Medulla oblongata (tissue), 1 donor: ENCODE results near the gene KCNQ1.

Source experiments
- DNase-seq: peaks from one replicate; pipeline ENCODE4 v3.0.0-alpha.2; 2015; ENCODE audit errors: extremely low spot score

KCNQ1 gene

GRCh38 chr11:2569731-2570210, 125.0 kb downstream of the KCNQ1 start:
- DNase-seq: no peak

DNA sequence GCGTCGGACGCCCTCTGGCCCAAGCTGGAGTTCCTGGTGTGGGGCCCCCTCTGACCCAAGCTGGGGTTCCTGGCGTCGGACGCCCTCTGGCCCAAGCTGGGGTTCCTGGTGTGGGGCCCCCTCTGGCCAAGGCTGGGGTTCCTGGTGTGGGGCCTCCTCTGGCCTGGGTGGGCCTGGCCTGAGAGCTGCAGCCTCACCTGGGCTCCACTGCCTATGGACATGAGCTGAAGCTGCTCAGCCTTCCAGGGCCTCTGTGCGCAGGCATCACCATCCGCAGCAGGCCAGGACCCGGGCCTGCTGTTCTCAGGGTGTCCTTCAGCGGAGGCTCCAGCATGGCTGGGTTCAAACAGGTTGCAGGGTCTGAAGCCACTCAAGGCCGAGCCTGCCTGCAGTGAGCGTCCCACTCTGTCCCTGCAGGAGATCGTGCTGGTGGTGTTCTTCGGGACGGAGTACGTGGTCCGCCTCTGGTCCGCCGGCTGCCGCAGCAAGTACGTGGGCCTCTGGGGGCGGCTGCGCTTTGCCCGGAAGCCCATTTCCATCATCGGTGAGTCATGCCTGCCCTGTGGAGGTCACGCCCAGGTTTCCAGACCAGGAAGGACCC, 125.5 kb downstream of the KCNQ1 start:
- DNase-seq: no peak

DNA sequence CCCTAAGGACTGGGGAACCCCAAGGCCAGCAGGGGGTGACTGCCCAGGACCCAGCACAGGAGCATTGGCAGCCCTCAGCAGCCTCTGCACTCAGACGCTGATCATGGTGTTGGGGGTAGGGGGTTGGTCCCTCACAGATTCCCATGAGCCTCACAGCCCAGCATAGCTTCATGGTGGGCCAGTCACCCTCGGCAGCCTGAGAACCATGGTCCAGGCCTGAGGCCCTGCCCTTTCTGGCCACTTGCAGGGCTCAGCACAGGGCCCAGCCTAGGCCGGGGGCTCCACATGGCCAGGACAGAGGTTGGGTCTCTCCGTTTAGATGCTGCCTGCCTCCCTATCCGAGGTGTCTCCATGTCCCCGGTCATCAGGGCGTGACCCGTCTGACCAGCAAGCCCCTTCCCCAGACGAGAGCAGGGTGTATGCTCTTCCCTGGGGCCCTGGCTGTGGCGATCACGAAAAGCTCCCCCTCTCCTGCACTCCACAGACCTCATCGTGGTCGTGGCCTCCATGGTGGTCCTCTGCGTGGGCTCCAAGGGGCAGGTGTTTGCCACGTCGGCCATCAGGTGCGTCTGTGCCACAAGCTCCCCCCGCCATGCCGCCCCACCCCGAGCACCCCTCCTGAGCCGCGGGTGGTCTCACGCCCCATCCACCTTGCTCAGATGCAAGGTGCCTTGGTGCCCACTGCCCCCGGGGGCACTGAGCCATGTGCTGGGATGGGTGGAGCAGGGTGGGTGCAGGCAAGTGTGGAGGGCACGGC, 126.2 kb downstream of the KCNQ1 start:
- no peak for DNase-seq

DNA sequence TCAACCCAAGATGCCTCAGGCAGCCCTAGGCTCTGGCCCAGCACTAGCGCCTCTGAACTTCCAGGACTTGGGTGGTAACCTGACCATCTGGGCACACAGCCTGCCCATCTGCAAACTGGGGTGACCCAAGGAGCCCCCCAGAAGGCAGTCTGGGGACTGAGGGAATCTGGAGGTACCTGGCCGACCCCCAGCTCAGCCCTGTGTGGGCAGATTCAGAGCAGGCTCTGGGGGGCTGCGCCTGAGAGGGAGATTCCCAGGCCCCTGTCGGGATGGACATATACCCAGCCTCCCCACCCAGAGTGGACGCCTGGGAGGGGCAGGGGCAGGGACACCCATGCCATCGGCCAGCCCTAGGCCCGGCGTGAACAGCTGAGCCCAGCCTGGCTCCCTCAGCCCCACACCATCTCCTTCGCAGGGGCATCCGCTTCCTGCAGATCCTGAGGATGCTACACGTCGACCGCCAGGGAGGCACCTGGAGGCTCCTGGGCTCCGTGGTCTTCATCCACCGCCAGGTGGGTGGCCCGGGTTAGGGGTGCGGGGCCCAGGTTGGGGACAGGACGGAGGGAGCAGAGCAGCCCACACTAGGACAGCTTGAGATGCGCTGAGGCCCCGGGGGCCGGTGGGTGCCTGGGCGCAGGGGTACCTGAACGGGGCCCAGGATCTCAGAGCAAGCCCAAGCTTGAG, 126.9 kb downstream of the KCNQ1 start:
- DNase-seq: no peak

- no peak for DNase-seq
Observed at GRCh38 chr11:2572491-2573239, 127.9 kb downstream of the KCNQ1 start.

GRCh38 chr11:2573240-2574042, 128.6 kb downstream of the KCNQ1 start:
- no peak for DNase-seq

DNA sequence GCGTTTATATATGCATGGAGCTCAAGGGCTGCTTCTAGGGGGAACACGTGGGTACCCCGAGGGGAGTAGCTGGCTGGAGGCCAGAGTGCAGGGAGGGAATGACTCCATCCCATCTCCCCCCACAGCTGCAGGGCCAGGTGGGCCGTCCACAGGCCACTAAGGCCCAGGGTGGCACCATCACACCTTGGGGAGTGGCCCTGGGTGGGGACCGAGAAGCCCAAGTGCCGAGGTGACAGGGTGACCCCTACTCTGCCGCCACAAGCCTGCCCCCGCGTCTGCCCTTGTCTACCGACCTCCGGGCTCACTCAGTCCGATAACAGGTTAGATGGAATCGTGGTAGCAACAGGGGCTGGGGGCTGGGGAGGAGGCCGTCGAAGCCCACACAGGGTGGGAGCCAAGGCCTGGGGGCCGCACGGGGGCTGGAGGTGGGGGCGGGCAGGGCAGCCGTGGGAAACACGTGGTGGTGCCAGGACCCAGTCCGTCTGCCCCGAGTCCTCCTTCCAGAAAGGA, 129.3 kb downstream of the KCNQ1 start:
- DNase-seq: no peak

DNA sequence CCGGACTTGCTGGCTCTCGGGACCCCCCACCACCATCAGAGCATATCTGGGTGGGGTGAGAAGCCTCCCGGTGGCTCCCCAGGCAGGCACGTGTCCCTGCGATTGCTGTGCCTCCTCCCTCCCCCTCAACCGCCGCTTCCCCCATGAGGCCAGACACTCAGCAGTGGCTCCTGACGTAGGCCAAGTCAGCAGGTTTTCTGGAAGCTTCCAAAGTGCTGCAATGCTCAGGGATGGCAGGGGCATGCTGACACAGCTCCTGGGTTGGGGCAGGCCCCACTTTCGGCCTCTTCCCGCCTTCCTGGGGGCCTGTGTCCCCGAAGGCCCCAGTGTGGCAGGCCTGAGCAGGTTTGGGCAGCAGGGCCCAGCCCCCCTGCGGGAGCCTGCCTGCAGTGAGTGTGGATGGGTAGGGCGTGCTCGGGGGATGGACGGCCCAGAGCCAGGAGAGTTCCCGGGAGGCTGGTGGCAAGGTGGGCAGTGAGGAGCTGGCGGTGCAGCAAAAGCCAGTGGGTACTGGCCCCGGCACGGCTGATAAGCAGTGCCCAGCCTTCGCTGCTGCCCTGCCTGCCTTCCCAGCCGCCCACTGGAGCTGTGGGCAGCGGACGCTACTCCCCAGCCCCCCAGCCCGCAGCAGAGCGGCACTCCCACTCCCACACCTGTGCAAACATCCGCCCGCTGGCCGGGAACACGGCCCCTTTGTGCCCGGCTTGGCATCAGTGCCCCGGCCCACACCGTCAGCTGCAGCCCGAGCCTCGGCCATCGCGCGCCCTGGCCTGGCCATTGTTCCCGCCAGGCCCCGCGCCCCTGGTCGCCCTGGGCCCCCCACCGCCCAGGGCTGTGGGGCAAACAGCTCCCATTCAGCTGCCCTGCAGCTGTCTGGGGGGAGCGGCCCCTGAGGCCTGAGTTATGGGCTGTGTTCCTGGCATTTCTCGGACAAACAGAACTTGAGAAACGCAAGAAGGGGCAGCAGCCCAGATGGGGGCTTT, 130.0 kb downstream of the KCNQ1 start:
- DNase-seq: peak; percentile 46

GRCh38 chr11:2575591-2576051, 130.8 kb downstream of the KCNQ1 start:
- DNase-seq: no peak

- DNase-seq: no peak
Observed at GRCh38 chr11:2576111-2576510, 131.3 kb downstream of the KCNQ1 start.

DNA sequence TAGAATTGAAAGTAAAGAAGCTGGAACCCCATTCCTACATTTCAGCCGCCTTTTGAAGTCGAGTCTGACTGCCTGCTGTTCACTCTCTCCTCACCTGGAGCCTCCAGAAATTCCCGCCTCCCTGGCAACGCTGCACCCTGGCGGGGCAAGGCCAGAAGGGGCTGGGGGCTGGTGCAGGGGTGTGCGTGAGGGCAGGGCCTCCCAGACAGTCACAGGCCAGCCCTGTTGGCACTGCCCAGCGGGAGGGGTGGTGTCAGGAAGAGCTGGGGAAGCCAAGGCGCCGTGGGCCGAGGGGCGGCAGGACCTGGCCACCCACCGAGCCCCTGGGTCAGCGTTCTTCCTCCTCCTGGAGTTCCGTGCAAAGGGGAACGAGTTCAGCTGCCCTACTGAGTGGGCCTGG, 131.7 kb downstream of the KCNQ1 start:
- DNase-seq: no peak

GRCh38 chr11:2577031-2577990, 132.5 kb downstream of the KCNQ1 start:
- DNase-seq: no peak

DNA sequence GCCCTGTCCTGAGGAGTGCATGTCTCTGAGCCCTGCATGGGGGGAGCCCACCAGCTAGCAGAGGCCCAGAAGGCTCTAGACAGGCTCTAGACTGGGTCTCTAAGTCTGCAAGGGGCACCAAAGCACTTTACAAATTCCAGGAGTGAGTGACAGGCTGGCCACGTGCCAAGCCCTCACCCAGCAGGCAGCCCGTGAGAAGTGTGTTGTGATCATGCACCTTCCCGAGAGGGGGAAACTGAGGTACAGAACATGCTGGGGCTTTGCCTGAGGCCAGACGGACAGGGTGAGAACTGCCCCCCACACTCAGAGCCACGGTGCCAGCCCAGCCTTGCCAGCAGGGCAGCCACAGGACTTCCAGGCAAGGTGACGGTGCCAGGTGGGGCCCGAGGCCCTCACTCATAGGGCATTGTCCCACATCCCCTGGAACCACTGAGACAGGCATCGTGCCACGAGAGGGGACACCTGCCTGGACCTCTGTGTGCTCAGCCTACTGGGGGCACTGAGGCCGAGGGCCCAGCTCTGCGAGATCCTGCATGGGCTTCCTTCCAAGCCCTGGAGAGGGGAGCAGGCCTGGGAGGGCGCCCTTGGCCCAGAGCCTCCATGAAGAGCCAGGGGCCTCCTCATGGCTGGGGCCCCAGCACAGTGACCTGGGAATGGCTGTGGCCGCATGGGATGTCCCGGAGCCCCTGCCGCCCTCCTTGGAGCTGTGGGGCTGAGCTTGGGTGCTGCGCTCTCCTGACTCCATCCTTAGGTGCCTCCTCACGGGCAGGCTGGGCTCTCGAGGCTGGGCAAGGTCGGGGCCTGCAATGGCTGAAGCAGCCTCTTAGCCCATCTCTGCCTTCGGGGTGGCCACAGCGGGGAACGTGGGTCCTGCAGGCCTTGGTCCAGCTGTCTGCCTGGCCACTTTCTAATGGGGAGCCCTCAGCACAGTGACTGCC, 133.5 kb downstream of the KCNQ1 start:
- no peak for DNase-seq

- no peak for DNase-seq
Observed at GRCh38 chr11:2578929-2579270, 134.1 kb downstream of the KCNQ1 start.

- DNase-seq: no peak
Observed at GRCh38 chr11:2579315-2580060, 134.7 kb downstream of the KCNQ1 start.

- DNase-seq: no peak
Observed at GRCh38 chr11:2580061-2580421, 135.2 kb downstream of the KCNQ1 start.

- DNase-seq: no peak
Observed at GRCh38 chr11:2580571-2581001, 135.8 kb downstream of the KCNQ1 start.
